ENCODE measurements around the gene CLGN. TPM values are rescaled to one million over a fixed set of nuclear protein-coding genes. Genes with fewer than 3 reads are reported as not detected.

CLGN gene
- total and polyA plus RNA-seq, 2 of the 13 experiments (the other 11 are each of a cell fraction or from before 2014, with no cell fraction given): 7.2 to 17.0 TPM

GRCh38 chr4:140427106-140427918 is at the start of gene CLGN (continued):
- TF ChIP-seq MLX (CRISPR knock-in tag; IDR thresholded peaks at IDR 0.05) (no peak), GATAD1 (CRISPR knock-in tag; IDR thresholded peaks at IDR 0.05) (no peak; the same call in 1 of the 2 replicates), KMT2A (CRISPR knock-in tag; IDR thresholded peaks at IDR 0.05) (peak; percentile 31), FOXA1 (IDR thresholded peaks at IDR 0.05) (no peak), FOXA1 (CRISPR knock-in tag; IDR thresholded peaks at IDR 0.05) (no peak), GTF3A (CRISPR knock-in tag; conservative IDR thresholded peaks at IDR 0.05) (peak; percentile 87), BRD4 (CRISPR knock-in tag; IDR thresholded peaks at IDR 0.05) (0 out of 2 replicates have a peak, but pooled peaks have one; percentile 64), ZNF562 (CRISPR knock-in tag; IDR thresholded peaks at IDR 0.05; ENCODE audit: borderline replicate concordance) (no peak), ZEB1 (IDR thresholded peaks at IDR 0.05; ENCODE audit: insufficient replicate concordance, low read depth) (no peak), ZBTB38 (CRISPR knock-in tag; IDR thresholded peaks at IDR 0.05) (peak; percentile 67), SRSF1 (optimal IDR thresholded peaks at IDR 0.05; ENCODE audit: low read depth, low read length) (no peak), STAT5B (CRISPR knock-in tag; IDR thresholded peaks at IDR 0.05) (no peak), ZNF546 (CRISPR knock-in tag; conservative IDR thresholded peaks at IDR 0.05) (peak; percentile 89), EED (CRISPR knock-in tag; IDR thresholded peaks at IDR 0.05) (peak; percentile 69; the same call in 1 of the 2 replicates), ATF3 (CRISPR knock-in tag; IDR thresholded peaks at IDR 0.05) (no peak), ZNF20 (CRISPR knock-in tag; IDR thresholded peaks at IDR 0.05) (no peak), ZNF24 (IDR thresholded peaks at IDR 0.05) (no peak), PAX8 (CRISPR knock-in tag; IDR thresholded peaks at IDR 0.05; ENCODE audit: borderline replicate concordance) (peak; percentile 82; the same call in 1 of the 2 replicates), PTBP1 (IDR thresholded peaks at IDR 0.05; ENCODE audit: low read depth, low read length, poor library complexity, severe bottlenecking) (no peak), CAMTA2 (CRISPR knock-in tag; IDR thresholded peaks at IDR 0.05; ENCODE audit: borderline replicate concordance) (no peak), FOXC1 (CRISPR knock-in tag; IDR thresholded peaks at IDR 0.05; ENCODE audit: borderline replicate concordance) (peak; percentile 94; the same call in 1 of the 2 replicates), ZFP90 (CRISPR knock-in tag; IDR thresholded peaks at IDR 0.05; ENCODE audit: borderline replicate concordance) (peak; percentile 24; the same call in 1 of the 2 replicates), ZNF317 (CRISPR knock-in tag; IDR thresholded peaks at IDR 0.05) (no peak), ZSCAN30 (CRISPR knock-in tag; IDR thresholded peaks at IDR 0.05) (no peak), GFI1 (CRISPR knock-in tag; IDR thresholded peaks at IDR 0.05; ENCODE audit: borderline replicate concordance) (no peak), TCF7L2 (IDR thresholded peaks at IDR 0.05; ENCODE audit: low read depth, low read length) (no peak)
- TF ChIP-seq, protein P1, sequence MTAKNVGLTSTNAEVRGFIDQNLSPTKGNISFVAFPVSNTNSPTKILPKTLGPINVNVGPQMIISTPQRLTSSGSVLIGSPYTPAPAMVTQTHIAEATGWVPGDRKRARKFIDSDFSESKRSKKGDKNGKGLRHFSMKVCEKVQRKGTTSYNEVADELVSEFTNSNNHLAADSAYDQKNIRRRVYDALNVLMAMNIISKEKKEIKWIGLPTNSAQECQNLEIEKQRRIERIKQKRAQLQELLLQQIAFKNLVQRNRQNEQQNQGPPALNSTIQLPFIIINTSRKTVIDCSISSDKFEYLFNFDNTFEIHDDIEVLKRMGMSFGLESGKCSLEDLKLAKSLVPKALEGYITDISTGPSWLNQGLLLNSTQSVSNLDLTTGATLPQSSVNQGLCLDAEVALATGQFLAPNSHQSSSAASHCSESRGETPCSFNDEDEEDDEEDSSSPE (CRISPR knock-in tag; IDR thresholded peaks at IDR 0.05): peak; percentile 78
- TF ChIP-seq, protein P2, sequence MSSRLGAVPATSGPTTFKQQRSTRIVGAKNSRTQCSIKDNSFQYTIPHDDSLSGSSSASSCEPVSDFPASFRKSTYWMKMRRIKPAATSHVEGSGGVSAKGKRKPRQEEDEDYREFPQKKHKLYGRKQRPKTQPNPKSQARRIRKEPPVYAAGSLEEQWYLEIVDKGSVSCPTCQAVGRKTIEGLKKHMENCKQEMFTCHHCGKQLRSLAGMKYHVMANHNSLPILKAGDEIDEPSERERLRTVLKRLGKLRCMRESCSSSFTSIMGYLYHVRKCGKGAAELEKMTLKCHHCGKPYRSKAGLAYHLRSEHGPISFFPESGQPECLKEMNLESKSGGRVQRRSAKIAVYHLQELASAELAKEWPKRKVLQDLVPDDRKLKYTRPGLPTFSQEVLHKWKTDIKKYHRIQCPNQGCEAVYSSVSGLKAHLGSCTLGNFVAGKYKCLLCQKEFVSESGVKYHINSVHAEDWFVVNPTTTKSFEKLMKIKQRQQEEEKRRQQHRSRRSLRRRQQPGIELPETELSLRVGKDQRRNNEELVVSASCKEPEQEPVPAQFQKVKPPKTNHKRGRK (CRISPR knock-in tag; IDR thresholded peaks at IDR 0.05): no peak
